Measurements from ENCODE around the gene NFATC2IP. TPM values are rescaled to one million over a fixed set of nuclear protein-coding genes. Genes with fewer than 3 reads are reported as not detected.
"Not testable (repeated sequence)": the region's sequence is repeated elsewhere in the genome, so short reads cannot be mapped to it uniquely, and the experiment has no call there.

The NFATC2IP gene
- total and polyA plus RNA-seq, 2 experiments from 2014 or later: 17.3 to 19.7 TPM

DNA sequence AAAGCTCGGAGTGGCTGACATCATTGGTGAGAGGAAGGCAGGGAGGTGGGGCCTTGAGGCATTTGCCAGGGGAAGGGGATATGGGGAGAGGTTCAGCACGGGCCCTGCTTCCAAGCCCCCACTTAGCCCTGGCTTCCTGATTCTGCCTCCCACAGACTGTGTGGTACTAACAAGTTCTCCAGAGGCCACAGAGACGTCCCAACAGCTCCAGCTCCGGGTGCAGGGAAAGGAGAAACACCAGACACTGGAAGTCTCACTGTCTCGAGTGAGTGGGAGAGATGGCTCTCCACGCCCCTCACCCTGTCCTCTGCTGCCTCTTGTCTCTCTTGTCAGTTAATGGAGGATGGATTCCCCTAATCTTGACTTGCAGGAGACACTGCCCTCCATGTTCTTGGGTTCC is 8.1 kb downstream of the NFATC2IP start:
- H4K20me1 ChIP-seq (ENCODE audit: insufficient read depth, poor library complexity, severe bottlenecking): no peaks in the 10 kb centered on the region

DNA sequence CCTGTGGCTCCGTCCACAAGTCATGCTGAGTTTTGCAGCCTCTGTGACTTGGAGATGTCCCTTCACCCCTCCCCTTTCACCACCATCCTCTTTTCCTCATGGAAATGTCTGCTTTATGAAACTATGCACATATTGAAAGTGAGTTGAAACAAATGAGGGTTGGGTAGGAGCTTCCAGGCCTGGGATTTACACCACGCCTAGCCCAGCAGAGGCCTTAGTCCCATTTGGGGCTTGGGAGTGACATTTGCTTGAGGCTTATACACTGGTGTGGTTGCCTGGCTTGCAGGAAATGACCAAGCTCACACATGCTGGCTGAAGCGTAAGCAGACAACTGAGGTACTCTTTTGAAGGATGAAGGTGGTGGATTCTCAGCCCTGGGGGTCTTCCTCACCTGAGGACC is 13.3 kb downstream of the NFATC2IP start:
- H3K36me3 ChIP-seq (replicated peaks; ENCODE audit: insufficient read depth, low read depth): no peaks in the 10 kb centered on the region
- H3K4me2 ChIP-seq: no peak overlapping the region
- H3K79me2 ChIP-seq: no peaks in the 10 kb centered on the region
- H3K4me1 ChIP-seq (ENCODE audit: insufficient read depth): no peaks in the 10 kb centered on the region
- no peaks in the 10 kb centered on the region for H4K20me1 ChIP-seq (ENCODE audit: insufficient read depth, poor library complexity, severe bottlenecking)
- 93% methylated on average over 3 of the region's 3 CpGs for WGBS (ENCODE audit: low lambda C conversion rate, missing lambda C conversion rate)
- no peak overlapping the region for H2AFZ ChIP-seq
- H3K4me3 ChIP-seq: no peak overlapping the region
- H3K27me3 ChIP-seq: no peaks in the 10 kb centered on the region
- no peaks in the 10 kb centered on the region for H3K9me2 ChIP-seq (replicated peaks; ENCODE audit: insufficient read depth)
- DNase-seq (ENCODE audit: low spot score): no peak
- no peak for TF ChIP-seq EZH2 (IDR thresholded peaks at IDR 0.05; ENCODE audit: borderline replicate concordance)
- TF ChIP-seq EZH2phosphoT487 (IDR thresholded peaks at IDR 0.05; ENCODE audit: low read depth, severe bottlenecking, unreplicated experiment): no peak
- H3K27ac ChIP-seq: no peak overlapping the region
- H3K9me3 ChIP-seq (ENCODE audit: low read depth): no peaks in the 10 kb centered on the region

More for the DNA sequence above, 8.1 kb downstream of the NFATC2IP start:
- TF ChIP-seq, protein P1, sequence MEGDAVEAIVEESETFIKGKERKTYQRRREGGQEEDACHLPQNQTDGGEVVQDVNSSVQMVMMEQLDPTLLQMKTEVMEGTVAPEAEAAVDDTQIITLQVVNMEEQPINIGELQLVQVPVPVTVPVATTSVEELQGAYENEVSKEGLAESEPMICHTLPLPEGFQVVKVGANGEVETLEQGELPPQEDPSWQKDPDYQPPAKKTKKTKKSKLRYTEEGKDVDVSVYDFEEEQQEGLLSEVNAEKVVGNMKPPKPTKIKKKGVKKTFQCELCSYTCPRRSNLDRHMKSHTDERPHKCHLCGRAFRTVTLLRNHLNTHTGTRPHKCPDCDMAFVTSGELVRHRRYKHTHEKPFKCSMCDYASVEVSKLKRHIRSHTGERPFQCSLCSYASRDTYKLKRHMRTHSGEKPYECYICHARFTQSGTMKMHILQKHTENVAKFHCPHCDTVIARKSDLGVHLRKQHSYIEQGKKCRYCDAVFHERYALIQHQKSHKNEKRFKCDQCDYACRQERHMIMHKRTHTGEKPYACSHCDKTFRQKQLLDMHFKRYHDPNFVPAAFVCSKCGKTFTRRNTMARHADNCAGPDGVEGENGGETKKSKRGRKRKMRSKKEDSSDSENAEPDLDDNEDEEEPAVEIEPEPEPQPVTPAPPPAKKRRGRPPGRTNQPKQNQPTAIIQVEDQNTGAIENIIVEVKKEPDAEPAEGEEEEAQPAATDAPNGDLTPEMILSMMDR (IDR thresholded peaks at IDR 0.05; ENCODE audit: poor library complexity): no peak
- TF ChIP-seq EZH2 (IDR thresholded peaks at IDR 0.05; ENCODE audit: borderline replicate concordance) (no peak), EZH2phosphoT487 (IDR thresholded peaks at IDR 0.05; ENCODE audit: low read depth, severe bottlenecking, unreplicated experiment) (no peak)
- Histone ChIP-seq H3K27ac (no peak overlapping the region), H3K9me2 (replicated peaks; ENCODE audit: insufficient read depth) (no peaks in the 10 kb centered on the region), H3K36me3 (replicated peaks; ENCODE audit: insufficient read depth, low read depth) (no peaks in the 10 kb centered on the region), H3K9me3 (ENCODE audit: low read depth) (no peaks in the 10 kb centered on the region), H2AFZ (no peak overlapping the region), H3K4me1 (ENCODE audit: insufficient read depth) (no peaks in the 10 kb centered on the region), H3K27me3 (no peaks in the 10 kb centered on the region), H3K4me3 (no peak overlapping the region), H3K79me2 (peaks cover 4% of the 10 kb centered on the region), H3K4me2 (no peak overlapping the region)
- no peak for DNase-seq (ENCODE audit: low spot score)
- WGBS (ENCODE audit: low lambda C conversion rate, missing lambda C conversion rate): 93% methylated on average over 6 of the region's 6 CpGs

DNA sequence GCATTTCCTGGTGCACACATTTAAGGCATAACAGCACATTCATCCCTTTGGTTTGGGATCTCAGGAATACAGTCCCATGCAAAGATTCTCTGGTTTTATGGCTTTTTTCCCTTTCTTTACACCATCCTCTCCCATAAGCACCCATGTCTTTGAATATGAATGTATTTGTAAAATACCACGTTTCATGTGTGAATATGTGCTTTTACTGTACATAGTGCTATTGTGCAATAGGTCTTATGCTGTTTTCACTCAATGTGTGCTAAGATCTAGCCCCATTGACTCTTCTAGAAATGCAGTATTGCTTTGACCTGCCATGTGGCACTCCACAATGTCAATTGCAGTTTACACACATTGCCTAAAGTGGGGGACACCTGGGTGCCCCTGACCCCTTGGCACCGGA is 13.8 kb downstream of the NFATC2IP start:
- Histone ChIP-seq H3K79me2 (no peaks in the 10 kb centered on the region), H3K4me2 (no peak overlapping the region), H4K20me1 (ENCODE audit: insufficient read depth, poor library complexity, severe bottlenecking) (no peaks in the 10 kb centered on the region), H2AFZ (no peak overlapping the region), H3K9me2 (replicated peaks; ENCODE audit: insufficient read depth) (no peaks in the 10 kb centered on the region), H3K4me3 (no peak overlapping the region), H3K4me1 (ENCODE audit: insufficient read depth) (no peaks in the 10 kb centered on the region), H3K36me3 (replicated peaks; ENCODE audit: insufficient read depth, low read depth) (no peaks in the 10 kb centered on the region), H3K9me3 (ENCODE audit: low read depth) (no peaks in the 10 kb centered on the region), H3K27ac (no peak overlapping the region), H3K27me3 (no peaks in the 10 kb centered on the region)
- DNase-seq (ENCODE audit: low spot score): no peak
- TF ChIP-seq, protein P1 (IDR thresholded peaks at IDR 0.05; ENCODE audit: poor library complexity): no peak
- TF ChIP-seq EZH2phosphoT487 (IDR thresholded peaks at IDR 0.05; ENCODE audit: low read depth, severe bottlenecking, unreplicated experiment): no peak
- no peak for TF ChIP-seq EZH2 (IDR thresholded peaks at IDR 0.05; ENCODE audit: borderline replicate concordance)
- WGBS (ENCODE audit: low lambda C conversion rate, missing lambda C conversion rate): 97% methylated on average over 2 of the region's 2 CpGs

DNA sequence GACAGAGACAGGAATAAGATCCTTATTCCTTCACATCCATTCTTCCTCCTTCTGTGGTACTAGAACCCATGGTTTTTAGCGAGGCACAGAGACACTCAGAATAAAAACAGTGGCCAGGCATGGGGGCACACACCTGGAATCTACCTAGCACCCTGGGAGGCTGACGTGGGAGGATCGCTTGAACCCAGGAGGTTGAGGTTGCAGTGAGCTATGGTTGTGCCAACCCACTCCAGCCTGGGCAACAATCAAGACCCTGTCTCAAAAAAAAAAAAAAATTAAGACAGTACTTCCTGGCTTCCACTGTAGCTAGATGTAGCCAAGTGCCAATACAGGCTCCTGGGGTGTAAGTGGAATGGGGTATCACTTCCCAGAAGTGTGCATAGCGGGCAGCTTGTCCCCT is 16.4 kb downstream of the NFATC2IP start:
- H3K4me3 ChIP-seq: no peak overlapping the region
- H3K9me3 ChIP-seq (ENCODE audit: low read depth): no peaks in the 10 kb centered on the region
- H2AFZ ChIP-seq: no peak overlapping the region
- H3K79me2 ChIP-seq: no peaks in the 10 kb centered on the region
- DNase-seq (ENCODE audit: low spot score): no peak
- TF ChIP-seq, protein P1 (IDR thresholded peaks at IDR 0.05; ENCODE audit: poor library complexity): no peak
- TF ChIP-seq EZH2 (IDR thresholded peaks at IDR 0.05; ENCODE audit: borderline replicate concordance) (no peak), EZH2phosphoT487 (IDR thresholded peaks at IDR 0.05; ENCODE audit: low read depth, severe bottlenecking, unreplicated experiment) (no peak)
- H3K36me3 ChIP-seq (replicated peaks; ENCODE audit: insufficient read depth, low read depth): no peaks in the 10 kb centered on the region
- no peaks in the 10 kb centered on the region for H3K4me1 ChIP-seq (ENCODE audit: insufficient read depth)
- H3K4me2 ChIP-seq: no peak overlapping the region
- H3K9me2 ChIP-seq (replicated peaks; ENCODE audit: insufficient read depth): no peaks in the 10 kb centered on the region
- no peaks in the 10 kb centered on the region for H3K27me3 ChIP-seq
- no peak overlapping the region for H3K27ac ChIP-seq
- H4K20me1 ChIP-seq (ENCODE audit: insufficient read depth, poor library complexity, severe bottlenecking): no peaks in the 10 kb centered on the region
- WGBS (ENCODE audit: low lambda C conversion rate, missing lambda C conversion rate): 95% methylated on average over 4 of the region's 4 CpGs

DNA sequence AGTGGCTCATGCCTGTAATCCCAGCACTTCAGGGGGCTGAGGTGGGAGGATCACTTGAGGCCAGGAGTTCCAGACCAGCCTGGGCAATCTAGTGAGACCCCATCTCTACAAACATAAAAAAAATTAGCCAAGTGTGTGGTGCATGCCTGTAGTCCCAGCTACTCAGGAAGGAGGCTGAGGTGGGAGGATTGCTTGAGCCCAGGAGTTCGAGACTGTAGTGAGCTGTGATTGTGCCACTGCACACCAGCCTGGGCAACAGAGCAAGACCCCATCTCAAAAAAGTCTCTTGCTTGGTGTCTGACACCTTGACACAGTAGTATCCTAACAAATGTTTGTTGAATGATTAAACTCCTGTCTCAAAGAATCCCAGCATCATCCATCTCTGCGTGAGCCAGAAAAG is 19.0 kb downstream of the NFATC2IP start:
- not testable (repeated sequence) for DNase-seq (ENCODE audit: low spot score); H3K79me2 ChIP-seq; H3K27ac ChIP-seq; H3K27me3 ChIP-seq; H3K4me1 ChIP-seq (ENCODE audit: insufficient read depth); H3K4me2 ChIP-seq; H2AFZ ChIP-seq; H3K9me2 ChIP-seq (replicated peaks; ENCODE audit: insufficient read depth); H3K36me3 ChIP-seq (replicated peaks; ENCODE audit: insufficient read depth, low read depth); H3K9me3 ChIP-seq (ENCODE audit: low read depth); H4K20me1 ChIP-seq (ENCODE audit: insufficient read depth, poor library complexity, severe bottlenecking); H3K4me3 ChIP-seq
- WGBS (ENCODE audit: low lambda C conversion rate, missing lambda C conversion rate): 88% methylated on average over 2 of the region's 2 CpGs

Measured in hepatocyte (in vitro differentiated cells).